ENCODE measurements around the gene NEMP2. TPM values are rescaled to one million over a fixed set of nuclear protein-coding genes. Genes with fewer than 3 reads are reported as not detected.
A peak's percentile ranks its signal among the peaks of the same experiment; 100 is the strongest.

The NEMP2 gene
- total and polyA plus RNA-seq, 2 of the 4 experiments (the other 2 are of a cell fraction): 1.1 to 1.3 TPM

GRCh38 chr2:190490502-190490901 lies 44.0 kb downstream of the NEMP2 start:
- dilution Hi-C loops (cut with HindIII; ENCODE audit: low sequenced_read_pairs, unreplicated experiment): no loop called here
- WGBS, 2 experiments (ENCODE audit: extremely low coverage in 2 of 2, insufficient read length in 1 of 2): no CpG with 5 or more reads among the region's 3 CpGs

More at GRCh38 chr2:190490502-190490901, 44.0 kb downstream of the NEMP2 start:
- in situ Hi-C loops (cut with MboI; ENCODE audit: low sequenced_read_pairs) (no loop called here), intact Hi-C loops (cut with micrococcal nuclease) (no loop called here)
- Histone ChIP-seq H2BK120ac (ENCODE audit: low read depth, low read length) (no peak overlapping the region), H3K56ac (ENCODE audit: extremely low read depth, insufficient read depth, low read length) (no peak overlapping the region), H4K8ac (ENCODE audit: low read depth in 2 of 2, low read length in 2 of 2) (no peak overlapping the region), H3K23ac (ENCODE audit: low read depth, low read length) (no peak overlapping the region), H4K91ac (ENCODE audit: insufficient read depth, low read depth, low read length) (no peak overlapping the region), H4K20me1 (ENCODE audit: insufficient read depth, low read length) (no peaks in the 10 kb centered on the region), H2BK20ac (ENCODE audit: low read depth, low read length) (no peak overlapping the region), H4K5ac (ENCODE audit: low read depth, low read length) (no peak overlapping the region), H3K27me3 (ENCODE audit: control insufficient read depth, insufficient read depth, low read length) (no peaks in the 10 kb centered on the region), H2AK9ac (replicated peaks; ENCODE audit: low read depth, low read length, poor library complexity) (no peak overlapping the region), H2AK5ac (ENCODE audit: low read depth, low read length) (no peak overlapping the region), H3K4ac (ENCODE audit: low read depth, low read length) (no peak overlapping the region), H3K4me2 (ENCODE audit: low read depth, low read length) (no peak overlapping the region), H3K27ac (ENCODE audit: insufficient read depth, low read length) (no peak overlapping the region), H3K79me1 (ENCODE audit: low read depth in 1 of 2, low read length in 2 of 2) (no peaks in the 10 kb centered on the region), H2BK5ac (ENCODE audit: low read depth, low read length, poor library complexity, severe bottlenecking) (no peak overlapping the region), H3K14ac (replicated peaks; ENCODE audit: low read depth, low read length) (no peak overlapping the region), H2BK15ac (ENCODE audit: low read depth, low read length) (no peak overlapping the region), H3K4me3 (ENCODE audit: insufficient read depth, low read depth, low read length) (no peak overlapping the region), H3K9ac (ENCODE audit: low read depth, low read length) (no peak overlapping the region), H3K4me1 (ENCODE audit: control insufficient read depth, insufficient read depth, low read length) (no peaks in the 10 kb centered on the region), H3K18ac (ENCODE audit: low read depth, low read length) (no peak overlapping the region), H3K9me3 (ENCODE audit: control insufficient read depth, insufficient read depth, low read length) (0 out of 2 replicates have a peak, but pooled peaks cover 1% of the 10 kb centered on the region), H3K36me3 (ENCODE audit: control insufficient read depth, insufficient read depth, low read length) (peaks cover 3% of the 10 kb centered on the region; the same call in 1 of the 2 replicates), H2AFZ (replicated peaks; ENCODE audit: low read length, poor library complexity) (no peak overlapping the region), H3K9me1 (ENCODE audit: insufficient read depth, low read length) (no peaks in the 10 kb centered on the region)
- no peak for DNase-seq
- ChIA-PET POLR2A (ENCODE audit: unreplicated experiment) (no interaction called here), CTCF (interaction anchor here (1.0 kb wide), 1 partner anchor 10 kb away, joined by 4 read pairs; no protein-coding TSS in a partner anchor)
- TF ChIP-seq MAFK (IDR thresholded peaks at IDR 0.05; ENCODE audit: low read depth, low read length) (peak; percentile 28), CEBPB (IDR thresholded peaks at IDR 0.05; ENCODE audit: low read depth, low read length) (no peak)
- ATAC-seq (ENCODE audit: low read depth): no peak
- BruUV-seq (replicated peaks): no TSS peak
